PC-9 (cell line): Measurements from ENCODE around the gene DACT2.

Experiments
- CTCF ChIP-seq: fragments of 200-600 bp; sonication (generic); conservative IDR thresholded peaks from 2 replicates; pipeline ENCODE4 v1.6.1; 2017; ENCODE audit warnings: mixed run types, antibody characterized with exemption, mild to moderate bottlenecking, moderate library complexity
- EZH2 ChIP-seq: fragments of 200-600 bp; sonication (generic); IDR thresholded peaks from 2 replicates; pipeline ENCODE4 v1.8.0; 2017; ENCODE audit warnings: antibody characterized with exemption, low read depth

GRCh38 chr6:168368936-168369335, 49.4 kb upstream of the DACT2 start:
- TF ChIP-seq CTCF (no peak), EZH2 (no peak)
